Upper lobe of left lung (tissue), 4 donors: ENCODE results near the gene PTH2.

Source experiments
- EP300 ChIP-seq, 4 donors: sonication (generic); formaldehyde crosslinking; IDR thresholded peaks; one replicate each; pipeline ENCODE4 v1.5.1; 2017; ENCODE audit warnings: antibody characterized with exemption in 4 of 4, control low read depth in 2 of 4
- POLR2A ChIP-seq, 4 donors: fragments of 450-650 bp; IDR thresholded peaks; one replicate each; pipeline ENCODE4 v1.5.1; 2016 to 2017; ENCODE audit warnings: antibody characterized with exemption in 4 of 4, mild to moderate bottlenecking in 2 of 4
- POLR2AphosphoS5 ChIP-seq, 2 donors: sonication (generic); formaldehyde crosslinking; IDR thresholded peaks; one replicate each; pipeline ENCODE4 v1.5.1; 2017; ENCODE audit warnings: antibody characterized with exemption in 2 of 2
- TF ChIP-seq, protein P1 (sequence below), 6 experiments: fragments of 450-650 bp in 4 of 6; fragments of 200-600 bp in 2 of 6; sonication (generic) in 2 of 6; IDR thresholded peaks; one replicate each; pipeline ENCODE4 v1.5.1; 2016 to 2019; ENCODE audit warnings: antibody characterized with exemption in 6 of 6

DNA sequence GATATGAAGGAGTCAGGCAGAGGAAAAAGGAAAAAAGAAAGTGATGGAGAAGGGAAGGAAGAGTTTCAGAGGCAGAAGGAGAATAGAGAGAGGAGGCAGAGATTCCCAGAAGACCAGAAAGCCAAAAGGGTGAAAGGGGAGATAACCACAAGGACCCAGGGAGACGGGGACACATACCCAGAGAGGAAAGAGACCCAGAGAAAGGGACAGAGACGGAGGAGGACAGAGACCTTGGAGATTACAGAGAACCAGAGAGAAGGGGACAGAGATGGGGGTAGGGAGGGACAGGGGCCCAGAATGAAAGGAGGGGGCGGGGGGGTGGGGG is 1.4 kb downstream of the PTH2 start:
- TF ChIP-seq POLR2A (IDR thresholded peaks at IDR 0.05) (no peak), POLR2AphosphoS5 (IDR thresholded peaks at IDR 0.05) (no peak), EP300 (IDR thresholded peaks at IDR 0.05) (no peak)
- TF ChIP-seq, protein P1, sequence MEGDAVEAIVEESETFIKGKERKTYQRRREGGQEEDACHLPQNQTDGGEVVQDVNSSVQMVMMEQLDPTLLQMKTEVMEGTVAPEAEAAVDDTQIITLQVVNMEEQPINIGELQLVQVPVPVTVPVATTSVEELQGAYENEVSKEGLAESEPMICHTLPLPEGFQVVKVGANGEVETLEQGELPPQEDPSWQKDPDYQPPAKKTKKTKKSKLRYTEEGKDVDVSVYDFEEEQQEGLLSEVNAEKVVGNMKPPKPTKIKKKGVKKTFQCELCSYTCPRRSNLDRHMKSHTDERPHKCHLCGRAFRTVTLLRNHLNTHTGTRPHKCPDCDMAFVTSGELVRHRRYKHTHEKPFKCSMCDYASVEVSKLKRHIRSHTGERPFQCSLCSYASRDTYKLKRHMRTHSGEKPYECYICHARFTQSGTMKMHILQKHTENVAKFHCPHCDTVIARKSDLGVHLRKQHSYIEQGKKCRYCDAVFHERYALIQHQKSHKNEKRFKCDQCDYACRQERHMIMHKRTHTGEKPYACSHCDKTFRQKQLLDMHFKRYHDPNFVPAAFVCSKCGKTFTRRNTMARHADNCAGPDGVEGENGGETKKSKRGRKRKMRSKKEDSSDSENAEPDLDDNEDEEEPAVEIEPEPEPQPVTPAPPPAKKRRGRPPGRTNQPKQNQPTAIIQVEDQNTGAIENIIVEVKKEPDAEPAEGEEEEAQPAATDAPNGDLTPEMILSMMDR (IDR thresholded peaks at IDR 0.05) = no peak
